CD4-positive, alpha-beta T cell treated with Interleukin-15 for 4 hours (primary cell): ENCODE results near the gene CPNE5.
A peak's percentile ranks its signal among the peaks of the same experiment; 100 is the strongest.

Experiments used
- DNase-seq: peaks from one replicate; pipeline ENCODE4 v3.0.0-alpha.2; 2020; ENCODE audit warnings: low spot score

CPNE5 gene

GRCh38 chr6:36857325-36857724 lies 18.1 kb upstream of the CPNE5 start:
- DNase-seq = no peak

- DNase-seq = no peak
Measured at GRCh38 chr6:36856277-36856676, 17.0 kb upstream of the CPNE5 start.

- DNase-seq = no peak
Measured at GRCh38 chr6:36855750-36856149, 16.5 kb upstream of the CPNE5 start.

- no peak for DNase-seq
Measured at GRCh38 chr6:36853325-36853724, 14.1 kb upstream of the CPNE5 start.

- DNase-seq = no peak
Measured at GRCh38 chr6:36852481-36853147, 13.4 kb upstream of the CPNE5 start.

GRCh38 chr6:36851626-36852025 lies 12.4 kb upstream of the CPNE5 start:
- no peak for DNase-seq

- peak; percentile 56 for DNase-seq
Measured at GRCh38 chr6:36851149-36851614, 11.9 kb upstream of the CPNE5 start.

- no peak for DNase-seq
Measured at GRCh38 chr6:36850021-36850420, 10.8 kb upstream of the CPNE5 start.

GRCh38 chr6:36848658-36849441 lies 9.6 kb upstream of the CPNE5 start:
- DNase-seq = no peak

GRCh38 chr6:36847991-36848390 lies 8.7 kb upstream of the CPNE5 start:
- DNase-seq = no peak

- no peak for DNase-seq
Measured at GRCh38 chr6:36847152-36847551, 7.9 kb upstream of the CPNE5 start.

GRCh38 chr6:36845233-36845632 lies 6.0 kb upstream of the CPNE5 start:
- DNase-seq = no peak

GRCh38 chr6:36844232-36845170 lies 5.3 kb upstream of the CPNE5 start:
- no peak for DNase-seq

- no peak for DNase-seq
Measured at GRCh38 chr6:36843170-36843569, 3.9 kb upstream of the CPNE5 start.

GRCh38 chr6:36841756-36842155 lies 2.5 kb upstream of the CPNE5 start:
- DNase-seq = no peak

- DNase-seq = no peak
Measured at GRCh38 chr6:36840432-36841403, 1.5 kb upstream of the CPNE5 start.

- DNase-seq = peak; percentile 44
Measured at GRCh38 chr6:36839749-36840431, 646 bp upstream of the CPNE5 start.

GRCh38 chr6:36837686-36838085 lies 1.6 kb downstream of the CPNE5 start:
- no peak for DNase-seq

- DNase-seq = no peak
Measured at GRCh38 chr6:36837022-36837339, 2.3 kb downstream of the CPNE5 start.

- DNase-seq = no peak
Measured at GRCh38 chr6:36836111-36837021, 2.9 kb downstream of the CPNE5 start.
